ENCODE measurements around the gene LCOR.

LCOR gene

DNA sequence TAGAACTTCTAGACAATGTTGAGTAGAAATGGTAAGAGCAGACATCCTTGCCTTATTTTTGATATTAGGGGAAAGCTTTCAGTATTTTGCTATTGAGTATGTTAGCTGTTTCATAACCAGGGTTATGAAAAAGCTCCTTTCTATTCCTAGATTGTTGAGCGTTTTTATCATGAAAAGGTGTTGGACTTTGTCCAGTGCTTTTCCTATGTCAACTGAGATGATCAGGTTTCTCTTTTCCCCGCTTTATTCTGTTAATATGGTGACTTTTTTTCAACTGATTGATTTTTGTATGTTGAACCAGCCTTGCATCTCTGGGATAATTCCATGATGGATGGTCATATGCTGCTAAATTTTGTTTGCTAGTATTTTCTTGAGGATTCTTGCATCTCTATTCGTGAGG is 58.5 kb downstream of the LCOR start:
- DNase-seq = no peak

DNA sequence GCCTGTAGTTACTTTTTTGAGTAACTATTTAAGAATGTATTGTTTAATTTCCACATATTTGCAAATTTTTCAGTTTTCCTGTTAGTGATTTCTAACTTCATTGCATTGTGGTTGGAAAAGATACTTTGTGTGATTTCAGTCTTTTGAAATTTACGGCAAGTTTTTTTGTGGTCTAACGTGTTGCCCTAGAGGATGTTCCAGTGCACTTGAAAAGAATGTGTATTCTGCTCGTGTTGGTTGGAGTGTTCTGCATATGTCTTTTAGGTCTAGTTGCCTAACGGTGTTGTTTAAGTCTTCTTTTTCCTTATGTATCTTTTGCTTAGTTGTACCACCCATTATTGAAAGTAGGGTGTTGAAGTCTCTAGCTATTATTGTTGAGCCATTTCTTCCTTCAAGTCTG is 59.7 kb downstream of the LCOR start:
- DNase-seq = no peak

- DNase-seq = no peak
Measured at GRCh38 chr10:96895662-96896424, 63.7 kb downstream of the LCOR start.

DNA sequence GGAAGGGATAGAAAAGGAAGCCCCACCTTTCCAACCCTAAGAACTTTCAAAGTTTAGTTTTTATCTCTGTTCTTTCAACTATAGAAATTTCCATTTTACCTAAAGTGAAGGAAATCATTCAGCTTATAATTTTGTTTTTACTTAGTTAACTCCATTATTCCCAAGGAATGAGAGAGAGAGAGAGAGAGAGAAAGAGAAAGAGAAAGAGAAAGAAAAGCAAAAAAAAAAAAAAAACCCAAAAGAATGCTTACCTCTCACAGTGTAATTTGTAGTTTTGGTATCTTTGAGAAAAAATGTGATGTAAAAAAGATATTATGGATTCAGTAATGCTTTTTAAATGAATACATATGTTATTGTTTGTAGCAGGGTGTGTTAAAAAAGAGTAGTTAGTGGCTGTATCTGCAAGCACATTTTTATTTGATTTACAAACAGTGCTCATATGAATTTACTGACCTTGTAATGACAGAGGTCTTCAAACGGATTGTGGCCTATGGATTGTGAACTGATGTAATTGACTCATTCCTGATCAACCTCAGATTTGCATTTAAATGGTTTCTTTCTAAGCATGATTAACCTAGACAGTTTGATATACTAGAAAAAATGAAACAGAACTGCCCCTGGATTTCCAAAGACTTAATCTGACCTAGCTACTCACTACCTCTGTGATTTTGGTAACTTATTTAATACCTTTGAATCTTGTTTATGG is 64.9 kb downstream of the LCOR start:
- DNase-seq = peak; percentile 12

GRCh38 chr10:96902117-96902516 is 70.0 kb downstream of the LCOR start:
- no peak for DNase-seq

DNA sequence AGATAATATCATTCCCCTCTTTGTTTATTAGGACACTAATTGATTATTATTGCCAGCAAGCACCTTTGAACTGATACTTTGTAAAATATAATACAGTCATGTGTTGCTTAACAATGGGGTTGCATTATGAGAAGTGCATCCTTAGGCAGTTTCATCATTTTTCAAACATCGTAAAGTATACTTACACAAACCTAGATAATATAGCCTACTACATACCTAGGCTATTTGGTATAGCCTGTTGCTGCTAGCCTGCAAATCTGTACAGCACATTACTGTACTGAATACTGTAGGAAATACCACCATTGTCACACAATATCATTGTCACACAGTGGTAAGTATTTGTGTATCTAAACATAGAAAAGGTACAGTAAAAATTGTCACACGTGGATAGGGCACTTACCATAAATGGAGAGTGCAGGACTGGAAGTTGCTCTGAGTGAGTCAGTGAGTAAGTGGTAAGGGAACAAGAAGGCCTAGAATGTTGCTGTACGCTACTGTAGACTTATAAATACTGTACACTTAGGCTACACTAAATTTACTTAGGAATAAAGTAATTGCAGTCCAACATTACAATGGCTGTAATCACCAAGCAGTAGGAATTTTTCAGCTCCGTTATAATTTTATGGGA is 70.7 kb downstream of the LCOR start:
- DNase-seq = no peak

DNA sequence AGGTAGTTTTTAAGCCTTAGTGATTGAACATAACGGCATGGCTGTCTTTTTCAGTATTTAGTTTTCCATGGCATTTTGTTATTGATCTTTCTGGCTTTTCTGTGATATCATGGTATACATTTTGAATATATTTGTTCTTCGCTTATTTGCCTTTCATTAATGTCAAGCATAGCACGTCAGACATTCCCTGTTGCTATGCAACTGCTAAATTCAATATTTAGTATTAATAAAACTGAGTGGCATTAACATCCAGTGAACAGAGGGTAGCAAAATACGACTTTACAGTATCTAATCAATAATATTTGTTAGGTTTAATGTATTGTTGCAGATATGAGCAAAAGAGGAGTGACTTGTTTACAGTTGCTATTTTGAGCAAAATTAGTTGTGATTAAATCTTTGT is 72.5 kb downstream of the LCOR start:
- no peak for DNase-seq

DNA sequence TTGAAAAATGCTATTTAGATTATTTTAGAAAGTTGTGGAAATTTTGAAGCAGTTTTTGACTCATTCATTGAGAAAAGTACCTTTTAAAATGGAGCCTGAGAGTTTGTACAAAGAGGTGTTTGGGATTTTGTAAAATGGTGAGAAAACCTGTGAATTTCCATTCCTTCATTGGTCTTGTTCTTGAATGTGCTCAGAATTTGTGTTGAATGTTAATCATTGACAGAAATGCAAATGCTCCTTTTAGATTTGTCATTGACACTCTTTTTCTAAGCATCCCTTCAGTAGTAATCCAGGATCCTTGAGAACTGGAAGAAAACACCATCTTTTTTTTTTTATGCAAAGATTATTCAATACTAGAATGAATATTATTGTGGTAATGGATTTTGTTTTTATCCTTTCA is 74.8 kb downstream of the LCOR start:
- DNase-seq = no peak

GRCh38 chr10:96910488-96911395 is 78.6 kb downstream of the LCOR start:
- DNase-seq = peak; percentile 24

DNA sequence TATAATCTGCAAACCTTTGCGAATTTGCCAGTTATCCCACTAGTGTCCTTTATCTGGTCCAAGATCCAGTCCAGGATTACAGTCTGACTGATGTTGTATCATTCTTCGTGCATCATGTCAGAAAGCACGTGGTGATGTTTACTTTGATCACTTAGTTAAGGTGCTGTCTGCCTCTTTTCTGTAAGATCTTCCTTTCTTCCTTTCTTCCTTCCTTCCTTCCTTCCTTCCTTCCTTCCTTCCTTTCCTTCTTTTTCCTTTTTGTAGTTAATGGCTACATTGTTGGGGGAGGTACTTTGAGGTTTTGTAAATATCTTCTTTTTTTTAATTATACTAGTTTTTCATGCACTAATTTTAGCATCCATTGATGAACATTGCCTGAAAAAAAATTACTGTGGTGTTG is 80.3 kb downstream of the LCOR start:
- no peak for DNase-seq

- DNase-seq = no peak
Measured at GRCh38 chr10:96913906-96914305, 81.8 kb downstream of the LCOR start.

GRCh38 chr10:96917628-96918027 is 85.5 kb downstream of the LCOR start:
- DNase-seq = no peak

DNA sequence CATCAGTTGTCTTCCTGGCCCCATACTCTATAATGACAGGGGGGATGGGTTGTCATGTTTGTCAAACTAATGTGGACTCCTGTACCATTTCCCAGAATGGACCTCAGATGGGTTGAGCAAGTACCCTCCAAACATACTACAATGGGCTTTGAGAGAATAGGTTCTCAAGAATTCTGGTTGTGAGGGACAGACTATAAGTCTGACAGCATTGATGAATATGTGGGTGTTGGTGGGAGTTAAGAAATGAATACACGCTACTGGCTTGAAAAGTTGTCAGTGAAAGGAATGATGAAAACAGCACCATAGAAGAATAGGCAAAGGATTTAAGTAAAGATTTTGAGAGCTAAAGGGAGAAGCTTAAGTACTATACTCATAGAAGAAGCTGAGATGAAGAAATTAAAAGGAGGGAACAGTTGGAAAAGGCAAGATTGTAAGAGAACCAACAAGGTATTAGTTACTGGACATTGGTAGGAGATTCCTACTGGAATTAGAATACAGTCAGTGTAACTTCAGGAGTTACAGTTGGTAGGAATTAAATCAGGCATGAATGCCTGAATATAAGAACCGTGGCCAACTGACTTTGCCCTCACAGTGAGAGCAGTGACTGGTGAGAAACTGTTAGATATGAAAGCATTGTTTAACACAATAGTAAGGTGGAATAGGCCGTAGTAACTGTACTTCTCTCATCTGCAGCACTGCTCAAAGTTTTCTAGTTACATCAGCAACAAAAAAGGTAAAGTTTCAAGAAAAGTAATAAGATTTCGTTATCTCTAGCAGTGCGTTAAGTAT is 86.3 kb downstream of the LCOR start:
- DNase-seq = no peak

- no peak for DNase-seq
Measured at GRCh38 chr10:96919785-96920430, 87.8 kb downstream of the LCOR start.

- DNase-seq = no peak
Measured at GRCh38 chr10:96921655-96922054, 89.6 kb downstream of the LCOR start.

DNA sequence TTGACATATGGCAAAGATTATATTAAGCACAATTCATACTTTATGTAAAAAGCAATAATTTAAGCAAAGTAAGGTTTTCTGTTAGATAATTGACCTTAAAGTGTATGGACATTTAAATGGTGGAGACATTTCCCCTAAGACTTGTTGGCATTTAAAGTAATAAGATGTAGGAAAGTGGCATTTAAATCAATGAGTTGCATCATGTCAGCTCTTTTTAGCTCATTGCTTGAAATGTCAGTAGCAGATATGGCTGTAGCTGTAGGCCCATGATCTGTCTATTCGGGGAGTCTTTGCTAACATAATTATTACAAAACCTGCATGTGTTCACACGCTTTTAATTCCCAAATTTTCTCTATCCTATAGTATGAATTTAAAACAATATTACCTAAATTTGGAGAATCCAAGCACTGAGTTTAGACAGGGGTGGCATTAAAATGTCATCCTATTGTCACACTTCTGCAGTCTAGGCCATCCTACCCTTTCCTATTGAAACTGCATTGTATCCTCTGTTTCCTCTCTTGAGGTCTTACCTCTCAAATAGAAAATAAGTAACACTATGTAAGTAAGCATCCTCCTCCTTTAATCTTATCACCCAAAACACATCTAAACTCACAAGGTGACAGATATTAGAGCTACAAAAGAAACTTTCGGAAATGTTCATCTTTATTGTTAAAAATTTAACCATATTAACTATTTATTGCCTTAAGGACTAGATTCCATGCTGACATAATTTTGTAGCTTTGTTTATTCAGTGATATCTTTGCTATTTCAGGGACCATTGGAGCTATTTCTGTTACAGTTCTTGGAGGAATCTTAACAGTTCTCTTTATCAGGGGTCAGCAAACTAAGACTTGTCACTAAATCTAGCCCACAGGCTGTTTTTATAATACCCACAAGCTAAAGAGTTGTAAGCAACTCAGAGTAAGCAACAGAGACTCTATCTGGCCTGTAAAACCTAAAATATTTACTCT is 91.2 kb downstream of the LCOR start:
- DNase-seq = no peak

DNA sequence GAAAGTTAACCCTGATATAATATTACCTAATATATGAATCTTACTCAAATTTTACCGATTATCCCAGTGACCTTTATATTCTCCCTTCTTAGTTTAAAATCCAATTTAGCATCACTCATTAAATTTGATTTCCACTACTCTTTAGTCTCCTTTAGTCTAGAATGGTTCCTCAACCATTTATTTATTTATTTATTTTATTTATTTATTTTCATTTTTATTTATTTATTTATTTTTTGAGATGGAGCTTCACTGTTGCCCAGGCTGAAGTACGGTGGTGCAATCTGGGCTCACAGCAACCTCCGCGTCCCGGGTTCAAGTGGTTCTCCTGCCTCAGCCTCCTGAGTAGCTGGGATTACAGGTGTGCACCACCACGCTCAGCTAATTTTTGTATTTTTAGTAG is 92.8 kb downstream of the LCOR start:
- no peak for DNase-seq

- no peak for DNase-seq
Measured at GRCh38 chr10:96930469-96930868, 98.4 kb downstream of the LCOR start.

GRCh38 chr10:96935148-96935547 is 103.0 kb downstream of the LCOR start:
- no peak for DNase-seq

DNA sequence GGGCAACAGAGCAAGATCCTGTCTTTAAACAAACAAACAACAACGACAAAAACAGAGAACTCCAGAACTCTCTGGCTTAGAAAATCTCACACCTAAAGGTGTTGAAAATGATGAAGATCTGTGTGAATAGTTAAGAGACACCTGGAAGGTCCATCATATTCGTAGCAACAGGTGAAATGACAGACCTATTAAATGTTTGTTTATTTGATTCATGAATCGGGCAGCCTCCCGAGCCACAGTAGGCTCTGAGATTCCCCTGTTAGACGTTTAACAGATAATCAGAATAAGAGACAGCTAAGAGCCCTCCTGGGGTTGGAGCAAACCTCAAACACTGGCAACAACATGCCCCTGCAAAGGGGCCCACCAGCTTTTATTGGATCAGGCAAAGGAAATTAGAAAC is 103.7 kb downstream of the LCOR start:
- DNase-seq = no peak

Data from fibroblast of skin of right biceps (primary cell).